ENCODE data around the gene CDH23.

CDH23 gene

GRCh38 chr10:71659111-71659634, 262.5 kb downstream of the CDH23 start:
- DNase-seq (ENCODE audit: low read depth, low spot score), result no peak

- DNase-seq (ENCODE audit: low read depth, low spot score), result no peak
These were observed 263.0 kb downstream of the CDH23 start for GRCh38 chr10:71659737-71660136.

DNA sequence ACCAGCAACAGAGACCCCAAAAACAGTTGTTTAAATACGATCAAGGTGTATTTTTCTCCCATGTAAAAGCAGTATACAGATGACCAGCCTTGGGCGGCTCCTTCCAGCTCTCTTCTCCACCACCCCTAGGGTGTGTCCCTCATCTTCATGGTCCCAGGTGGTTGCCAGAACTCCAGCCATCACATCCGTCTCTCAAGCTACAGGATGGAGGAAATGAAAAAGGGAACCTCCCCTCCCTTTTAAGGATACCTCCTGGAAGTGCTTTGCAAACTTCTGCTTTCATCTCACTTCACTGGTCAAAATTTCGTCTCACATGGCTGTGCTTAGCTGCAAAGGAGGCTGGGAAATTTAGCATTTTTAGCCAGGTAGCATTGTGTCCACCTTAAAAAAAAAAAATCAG, 263.6 kb downstream of the CDH23 start:
- no peak for DNase-seq (ENCODE audit: low read depth, low spot score)

DNA sequence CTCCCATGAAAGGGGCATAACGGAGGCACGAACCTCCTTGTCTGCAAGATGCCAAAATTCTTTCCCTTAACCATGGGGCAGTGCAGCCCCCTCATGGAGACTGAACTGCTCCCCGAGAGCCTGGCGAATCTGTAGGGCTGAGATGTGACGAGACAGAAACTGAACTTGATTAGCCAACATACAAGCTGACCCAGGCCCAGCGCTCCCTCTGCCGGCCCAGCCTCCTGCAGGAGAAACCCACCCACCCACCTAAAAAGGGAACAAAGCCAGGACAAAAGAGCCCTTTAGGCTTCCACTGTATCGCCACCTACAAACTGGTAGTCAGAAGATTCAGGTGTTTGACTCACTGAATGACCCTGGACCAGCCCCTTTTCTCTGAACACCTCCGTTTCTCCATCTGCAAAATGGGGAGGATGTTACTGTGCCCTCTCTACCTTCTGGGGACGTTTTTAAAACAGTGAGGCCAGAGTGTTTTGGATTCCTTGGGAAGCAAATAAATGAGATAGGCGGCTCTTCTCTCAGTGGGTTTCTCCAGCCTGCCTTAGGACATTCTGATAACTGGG, 264.4 kb downstream of the CDH23 start:
- DNase-seq (ENCODE audit: low read depth, low spot score), result no peak

GRCh38 chr10:71661779-71662336, 265.1 kb downstream of the CDH23 start:
- DNase-seq (ENCODE audit: low read depth, low spot score), result no peak

DNA sequence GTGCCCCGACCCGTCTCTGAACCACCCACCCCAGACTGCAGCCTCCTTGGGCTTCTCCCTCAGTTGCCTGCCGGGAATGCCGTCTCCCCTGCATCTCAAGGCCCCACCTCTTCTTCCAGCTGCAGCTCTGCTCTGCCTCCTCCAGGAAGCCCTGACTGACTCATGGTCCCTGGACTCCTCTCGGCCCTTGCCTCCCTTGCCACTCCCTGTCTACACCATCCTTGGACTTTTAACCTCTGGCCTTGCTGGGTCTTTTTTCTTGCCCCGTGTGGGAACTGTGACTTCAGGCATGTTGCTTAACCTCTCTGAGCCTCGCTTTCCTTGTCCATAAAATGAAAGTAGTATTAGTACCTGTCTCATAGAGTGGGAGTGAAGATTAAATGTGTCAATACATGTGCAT, 266.6 kb downstream of the CDH23 start:
- no peak for DNase-seq (ENCODE audit: low read depth, low spot score)

GRCh38 chr10:71664585-71664984, 267.9 kb downstream of the CDH23 start:
- no peak for DNase-seq (ENCODE audit: low read depth, low spot score)

DNA sequence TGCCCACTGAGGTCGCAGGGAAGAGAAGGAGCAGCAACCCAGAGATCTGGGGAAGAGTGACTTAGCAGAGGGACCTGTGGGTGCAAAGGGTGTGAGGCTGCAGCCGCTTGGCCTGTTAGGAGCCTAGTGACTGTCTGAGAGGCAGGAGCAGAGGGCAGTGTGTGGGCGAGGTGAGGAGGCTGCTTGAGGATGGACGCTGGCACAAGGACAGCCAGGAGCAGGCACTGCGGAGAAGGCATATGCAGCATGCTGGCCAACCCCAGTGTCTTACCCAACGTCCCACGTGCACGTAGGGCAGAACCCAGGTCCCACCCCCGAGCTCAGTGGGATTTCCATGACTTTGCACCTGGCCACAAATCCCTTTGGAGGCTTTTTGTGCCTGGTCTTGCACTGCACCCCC, 268.7 kb downstream of the CDH23 start:
- no peak for DNase-seq (ENCODE audit: low read depth, low spot score)

- DNase-seq (ENCODE audit: low read depth, low spot score), result no peak
These were observed 270.1 kb downstream of the CDH23 start for GRCh38 chr10:71666639-71667386.

- no peak for DNase-seq (ENCODE audit: low read depth, low spot score)
These were observed 270.6 kb downstream of the CDH23 start for GRCh38 chr10:71667387-71667752.

- DNase-seq (ENCODE audit: low read depth, low spot score), result no peak
These were observed 275.6 kb downstream of the CDH23 start for GRCh38 chr10:71671994-71672946.

DNA sequence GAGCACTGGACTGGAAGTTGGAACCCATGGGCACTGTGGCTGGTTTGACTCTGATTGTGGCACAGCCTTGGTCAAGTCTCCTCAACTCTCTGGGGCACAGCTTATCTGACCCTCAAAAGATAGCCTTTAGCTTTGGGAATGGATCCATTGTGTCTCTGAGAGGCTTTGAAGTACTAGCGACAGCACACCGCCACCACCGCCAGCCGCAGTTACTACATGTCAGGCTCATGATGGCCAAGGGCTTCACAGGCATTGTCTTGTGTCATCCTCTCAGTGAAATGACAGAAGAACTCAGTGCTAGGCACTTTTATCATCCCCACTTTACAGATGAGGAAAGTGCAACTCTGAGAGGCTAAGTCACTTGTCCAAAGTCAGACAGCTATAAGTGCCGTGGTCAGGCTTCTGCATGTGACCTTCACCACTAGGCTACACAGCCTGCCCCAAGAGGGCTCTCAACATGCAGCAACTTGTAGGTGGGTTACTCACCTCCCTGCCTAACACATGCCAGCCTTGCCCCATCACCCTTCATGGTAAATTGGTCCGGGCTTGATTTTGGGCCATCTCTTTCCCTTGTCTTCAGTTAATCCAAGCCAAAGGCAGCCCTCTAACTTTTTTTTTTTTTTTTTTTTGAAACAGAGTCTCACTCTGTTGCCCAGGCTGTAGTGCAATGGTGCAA, 278.7 kb downstream of the CDH23 start:
- DNase-seq (ENCODE audit: low read depth, low spot score), result no peak

- no peak for DNase-seq (ENCODE audit: low read depth, low spot score)
These were observed 280.5 kb downstream of the CDH23 start for GRCh38 chr10:71677261-71677660.

- DNase-seq (ENCODE audit: low read depth, low spot score), result no peak
These were observed 281.5 kb downstream of the CDH23 start for GRCh38 chr10:71678057-71678805.

DNA sequence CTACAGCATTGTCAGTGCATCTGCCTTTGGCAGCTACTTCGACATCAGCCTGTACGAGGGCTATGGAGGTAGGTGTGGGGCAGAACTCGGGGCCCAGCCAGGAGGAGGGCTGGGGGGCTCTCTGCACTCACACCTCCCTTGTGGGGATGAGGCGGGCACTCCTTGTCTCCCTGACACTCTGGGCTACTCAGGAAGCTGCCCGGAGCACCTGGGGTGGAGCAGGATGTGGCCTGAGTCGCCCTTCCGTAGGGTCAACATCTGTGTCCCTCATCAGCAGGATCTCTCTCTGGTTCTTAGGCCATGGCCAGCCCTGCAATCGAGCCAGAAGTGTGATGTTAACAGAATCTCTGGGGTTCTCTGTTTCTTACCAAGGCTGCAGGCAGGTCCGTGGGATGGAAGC, 282.7 kb downstream of the CDH23 start:
- DNase-seq (ENCODE audit: low read depth, low spot score), result no peak

- DNase-seq (ENCODE audit: low read depth, low spot score), result no peak
These were observed 285.3 kb downstream of the CDH23 start for GRCh38 chr10:71681977-71682376.

DNA sequence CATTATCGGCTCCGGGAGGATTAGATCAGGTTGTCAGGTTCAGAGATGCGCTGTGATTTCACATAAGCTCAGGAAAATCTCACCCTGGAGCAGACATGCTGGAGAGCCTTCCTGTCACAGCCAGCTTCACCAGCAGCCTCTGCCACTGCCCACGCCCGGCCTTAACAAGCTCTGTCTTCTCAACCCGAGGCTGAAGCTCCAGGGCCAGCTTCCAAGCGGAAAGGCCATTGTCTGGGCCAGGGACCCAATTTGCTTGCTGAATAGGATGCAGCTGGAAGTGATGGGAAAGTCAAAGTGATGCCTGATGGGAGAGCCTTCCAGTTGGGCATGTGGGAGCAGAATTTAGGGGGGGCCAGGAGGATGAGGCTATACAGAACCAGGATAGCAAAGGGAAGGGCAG, 286.6 kb downstream of the CDH23 start:
- DNase-seq (ENCODE audit: low read depth, low spot score), result no peak

DNA sequence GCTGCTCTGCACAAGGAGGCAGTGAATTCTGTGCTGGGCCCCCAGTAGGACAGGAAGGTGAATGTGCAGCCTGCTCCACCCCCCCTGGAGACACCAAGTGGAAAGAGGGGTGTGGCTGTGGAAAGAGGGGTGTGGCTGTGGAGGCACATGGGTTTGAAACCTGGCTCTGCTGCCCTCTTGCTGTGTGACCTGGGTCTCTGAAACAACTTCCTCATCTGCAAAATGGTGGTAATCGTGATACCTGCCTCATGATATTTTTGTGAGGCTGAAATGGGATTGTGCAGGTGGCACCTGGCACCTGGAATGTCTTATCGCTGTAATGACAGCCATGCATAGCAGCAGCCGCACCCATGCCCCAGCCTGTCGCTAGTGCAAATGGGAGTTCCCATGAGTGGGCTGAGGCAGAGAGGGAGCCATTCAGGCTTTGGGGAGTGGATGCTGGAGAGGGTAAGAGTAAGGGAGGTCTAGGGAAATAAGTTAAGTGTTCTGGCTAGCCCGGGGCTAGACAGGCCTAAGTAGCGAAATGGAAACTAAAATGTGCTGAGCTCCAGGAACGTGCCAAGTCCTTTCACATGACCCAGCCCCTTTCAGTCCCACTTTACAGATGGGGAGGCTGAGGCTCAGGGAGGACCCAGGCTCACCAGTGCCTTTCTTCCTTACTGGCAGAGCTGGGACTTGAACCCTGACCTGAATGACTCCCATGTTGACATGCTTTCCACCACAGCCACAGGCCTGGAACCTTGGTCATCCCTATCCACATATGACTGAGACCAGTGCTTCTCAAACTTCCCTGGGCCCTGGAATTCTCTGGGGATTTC, 287.8 kb downstream of the CDH23 start:
- no peak for DNase-seq (ENCODE audit: low read depth, low spot score)

DNA sequence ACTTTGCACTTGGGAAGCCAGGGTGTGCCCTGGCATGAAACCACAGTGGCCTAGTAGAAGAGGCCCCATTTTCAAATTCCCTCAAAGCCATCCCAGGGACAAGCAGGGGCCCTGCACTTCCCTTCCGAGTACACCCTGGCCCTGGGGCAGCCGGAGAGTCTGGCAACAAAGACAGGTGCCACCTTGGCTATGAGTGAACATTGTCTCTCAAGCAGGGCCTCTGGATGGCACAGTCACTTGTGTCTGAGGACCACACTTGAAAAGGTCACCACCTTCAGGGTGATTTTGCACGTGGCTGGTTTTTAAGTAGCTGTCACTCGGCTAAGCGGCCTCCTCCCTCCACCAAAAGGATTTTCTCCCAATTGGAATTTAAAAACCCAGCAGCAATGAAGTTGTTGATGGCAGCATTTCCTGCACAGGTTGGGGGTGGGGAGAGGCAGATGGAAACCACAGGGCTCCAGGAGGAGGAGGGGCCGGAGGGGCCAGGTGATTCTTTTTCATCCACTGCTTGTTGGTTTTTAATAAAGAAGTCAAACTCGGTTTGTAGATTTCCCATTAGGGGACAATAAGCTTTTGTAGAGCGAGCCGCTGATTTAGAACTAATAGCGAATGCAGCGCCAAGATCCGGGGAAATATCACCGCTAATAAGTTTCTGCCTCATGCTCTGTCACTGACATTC, 289.0 kb downstream of the CDH23 start:
- DNase-seq (ENCODE audit: low read depth, low spot score), result no peak
